Measurements from ENCODE around the gene KMO. TPM values are rescaled to one million over a fixed set of nuclear protein-coding genes. Genes with fewer than 3 reads are reported as not detected.

KMO gene
- total RNA-seq, 1 donor from 2014 or later, result not detected

GRCh38 chr1:241533326-241534115 lies 1.3 kb downstream of the KMO start:
- H3K36me3 Mint-ChIP-seq, result no peaks in the 10 kb centered on the region
- Histone ChIP-seq H4K20me1 (ENCODE audit: low read depth) (no peaks in the 10 kb centered on the region), H3K36me3 (no peaks in the 10 kb centered on the region), H3F3A (ENCODE audit: low read depth) (no peaks in the 10 kb centered on the region), H3K4me1 (peaks cover 3% of the 10 kb centered on the region), H3K9me3 (ENCODE audit: low read depth) (no peaks in the 10 kb centered on the region), H3K79me2 (ENCODE audit: low read depth) (no peaks in the 10 kb centered on the region), H3K4me3 (no peak overlapping the region), H3K27ac (no peak overlapping the region), H2AFZ (replicated peaks) (no peak overlapping the region), H3K27me3 (no peaks in the 10 kb centered on the region), H3K4me2 (no peak overlapping the region), H3K9ac (no peak overlapping the region)
- TF ChIP-seq EZH2phosphoT487 (IDR thresholded peaks at IDR 0.05) (no peak), CTCF (IDR thresholded peaks at IDR 0.05) (no peak), EZH2 (IDR thresholded peaks at IDR 0.05) (no peak)
- peaks cover 6% of the 10 kb centered on the region for H3K4me1 Mint-ChIP-seq
- peaks cover 2% of the 10 kb centered on the region for H3K27me3 Mint-ChIP-seq (ENCODE audit: insufficient read depth, low read depth)
- no peak overlapping the region for H3K27ac Mint-ChIP-seq
- H3K4me3 Mint-ChIP-seq, result no peak overlapping the region
- H3K9me3 Mint-ChIP-seq, result no peaks in the 10 kb centered on the region
- no peak for DNase-seq (ENCODE audit: low spot score)

GRCh38 chr1:241536304-241536703 lies 4.1 kb downstream of the KMO start:
- Histone ChIP-seq H3K79me2 (ENCODE audit: low read depth) (no peaks in the 10 kb centered on the region), H3K9me3 (ENCODE audit: low read depth) (no peaks in the 10 kb centered on the region), H4K20me1 (ENCODE audit: low read depth) (no peaks in the 10 kb centered on the region), H3K36me3 (no peaks in the 10 kb centered on the region), H3K4me3 (no peak overlapping the region), H3F3A (ENCODE audit: low read depth) (no peaks in the 10 kb centered on the region), H3K9ac (no peak overlapping the region), H3K4me2 (no peak overlapping the region), H3K4me1 (peaks cover 3% of the 10 kb centered on the region), H3K27me3 (no peaks in the 10 kb centered on the region), H3K27ac (no peak overlapping the region), H2AFZ (replicated peaks) (no peak overlapping the region)
- no peak overlapping the region for H3K4me3 Mint-ChIP-seq
- no peak for TF ChIP-seq CTCF (IDR thresholded peaks at IDR 0.05)
- no peak for TF ChIP-seq EZH2 (IDR thresholded peaks at IDR 0.05)
- no peak for TF ChIP-seq EZH2phosphoT487 (IDR thresholded peaks at IDR 0.05)
- H3K9me3 Mint-ChIP-seq, result no peaks in the 10 kb centered on the region
- DNase-seq (ENCODE audit: low spot score), result no peak
- H3K36me3 Mint-ChIP-seq, result no peaks in the 10 kb centered on the region
- H3K27me3 Mint-ChIP-seq (ENCODE audit: insufficient read depth, low read depth), result peaks cover 2% of the 10 kb centered on the region
- H3K27ac Mint-ChIP-seq, result no peak overlapping the region
- H3K4me1 Mint-ChIP-seq, result peaks cover 5% of the 10 kb centered on the region

- no peak overlapping the region for H3K9ac ChIP-seq
- no peaks in the 10 kb centered on the region for H4K20me1 ChIP-seq (ENCODE audit: low read depth)
- no peak overlapping the region for H2AFZ ChIP-seq (replicated peaks)
- no peak overlapping the region for H3K27ac Mint-ChIP-seq
- no peak overlapping the region for H3K27ac ChIP-seq
- no peak overlapping the region for H3K4me3 ChIP-seq
- no peaks in the 10 kb centered on the region for H3K36me3 ChIP-seq
- H3K9me3 Mint-ChIP-seq, result no peaks in the 10 kb centered on the region
- no peaks in the 10 kb centered on the region for H3K27me3 ChIP-seq
- H3F3A ChIP-seq (ENCODE audit: low read depth), result no peaks in the 10 kb centered on the region
- peaks cover 2% of the 10 kb centered on the region for H3K27me3 Mint-ChIP-seq (ENCODE audit: insufficient read depth, low read depth)
- no peak for TF ChIP-seq EZH2 (IDR thresholded peaks at IDR 0.05)
- TF ChIP-seq EZH2phosphoT487 (IDR thresholded peaks at IDR 0.05), result no peak
- TF ChIP-seq CTCF (IDR thresholded peaks at IDR 0.05), result no peak
- H3K36me3 Mint-ChIP-seq, result no peaks in the 10 kb centered on the region
- H3K79me2 ChIP-seq (ENCODE audit: low read depth), result no peaks in the 10 kb centered on the region
- no peak overlapping the region for H3K4me2 ChIP-seq
- no peak overlapping the region for H3K4me3 Mint-ChIP-seq
- no peaks in the 10 kb centered on the region for H3K4me1 Mint-ChIP-seq
- peaks cover under 1% of the 10 kb centered on the region for H3K4me1 ChIP-seq
- no peaks in the 10 kb centered on the region for H3K9me3 ChIP-seq (ENCODE audit: low read depth)
- DNase-seq (ENCODE audit: low spot score), result no peak
These were observed 4.8 kb downstream of the KMO start for GRCh38 chr1:241536969-241537368.

All from neural progenitor cell (in vitro differentiated cells).